Measurements from ENCODE around the gene RASSF9.

RASSF9 gene

GRCh38 chr12:85836197-85837090, at the start of gene RASSF9:
Gene RASSF9, minus strand, starts transcription at chr12:85836409. Its CDS starts 208 bp downstream, at chr12:85836201.
- no peak for DNase-seq (ENCODE audit: low read depth in 2 of 2)

DNA sequence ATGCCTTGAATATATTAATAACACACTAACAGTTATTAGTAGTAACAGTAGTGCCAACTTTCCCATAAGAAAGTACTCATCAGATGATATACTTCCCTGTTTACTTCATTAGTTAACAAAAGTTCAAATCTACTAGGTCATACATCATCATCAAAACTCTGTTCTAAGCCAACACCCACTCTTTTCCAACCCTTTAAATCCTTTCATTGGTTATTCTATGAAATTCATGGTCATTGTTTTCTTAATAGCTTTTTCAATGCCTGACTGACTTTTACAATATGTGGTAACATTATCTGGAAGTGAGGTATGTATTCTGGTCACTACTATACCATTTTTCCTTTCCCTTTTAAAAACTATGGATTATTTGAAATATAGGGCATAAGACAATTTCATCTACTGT, 47.6 kb upstream of the RASSF9 start:
- DNase-seq (ENCODE audit: low read depth in 2 of 2): no peak

GRCh38 chr12:85877459-85877858, 41.2 kb upstream of the RASSF9 start:
- DNase-seq (ENCODE audit: low read depth in 2 of 2): no peak

DNA sequence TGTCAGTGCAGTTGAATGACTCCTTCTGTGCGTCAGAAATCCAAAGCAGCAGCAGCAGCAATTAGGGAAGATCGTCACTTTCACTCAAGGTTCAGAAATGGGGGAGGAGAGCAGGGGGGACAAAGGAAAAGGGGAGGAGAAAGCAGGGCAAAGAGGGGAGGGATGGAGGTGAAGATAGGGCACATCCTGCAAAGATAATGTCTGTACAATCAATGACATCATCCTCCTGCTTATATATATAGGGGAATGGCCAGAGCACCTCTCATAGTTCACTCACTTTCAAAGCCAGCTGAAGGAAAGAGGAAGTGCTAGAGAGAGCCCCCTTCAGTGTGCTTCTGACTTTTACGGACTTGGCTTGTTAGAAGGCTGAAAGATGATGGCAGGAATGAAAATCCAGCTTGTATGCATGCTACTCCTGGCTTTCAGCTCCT, 37.8 kb upstream of the RASSF9 start, which contains the start of gene NTS:
TSS of gene NTS (plus strand) at position 265 of the 431 bp plus-strand sequence. CDS start at position 374, 109 bp downstream.
- no peak for DNase-seq (ENCODE audit: low read depth in 2 of 2)

DNA sequence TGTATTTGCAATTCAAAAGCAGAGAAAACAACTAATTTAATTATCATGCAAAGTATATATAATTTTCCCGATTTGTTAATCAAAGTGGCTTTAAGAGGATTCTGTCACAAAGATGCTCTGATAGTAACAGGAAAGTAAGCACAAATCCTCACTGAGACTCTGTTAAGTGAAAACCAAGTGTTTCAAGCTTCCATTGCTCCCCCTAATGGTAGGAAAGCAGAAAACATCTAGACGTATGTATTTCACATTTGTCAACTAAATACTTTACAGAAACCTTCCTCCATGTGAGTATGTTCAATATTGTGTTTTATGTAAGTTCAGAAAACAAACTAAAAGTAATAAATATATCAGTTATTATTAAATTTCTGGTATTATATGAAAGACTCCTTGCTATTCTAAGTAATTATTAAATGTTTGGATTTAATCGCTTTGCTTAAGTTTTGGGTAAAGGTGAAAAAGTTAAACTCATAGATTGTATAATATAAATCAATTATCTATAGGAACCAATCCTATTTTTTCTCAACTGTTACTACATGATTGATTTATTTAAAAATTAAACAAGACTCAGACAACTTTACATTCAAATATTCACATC, 36.4 kb upstream of the RASSF9 start:
- no peak for DNase-seq (ENCODE audit: low read depth in 2 of 2)

GRCh38 chr12:85866986-85867776, 31.0 kb upstream of the RASSF9 start:
- DNase-seq (ENCODE audit: low read depth in 2 of 2): no peak

- no peak for DNase-seq (ENCODE audit: low read depth in 2 of 2)
These were observed 29.7 kb upstream of the RASSF9 start for GRCh38 chr12:85865890-85866289.

- no peak for DNase-seq (ENCODE audit: low read depth in 2 of 2)
These were observed 20.8 kb upstream of the RASSF9 start for GRCh38 chr12:85856966-85857365.

DNA sequence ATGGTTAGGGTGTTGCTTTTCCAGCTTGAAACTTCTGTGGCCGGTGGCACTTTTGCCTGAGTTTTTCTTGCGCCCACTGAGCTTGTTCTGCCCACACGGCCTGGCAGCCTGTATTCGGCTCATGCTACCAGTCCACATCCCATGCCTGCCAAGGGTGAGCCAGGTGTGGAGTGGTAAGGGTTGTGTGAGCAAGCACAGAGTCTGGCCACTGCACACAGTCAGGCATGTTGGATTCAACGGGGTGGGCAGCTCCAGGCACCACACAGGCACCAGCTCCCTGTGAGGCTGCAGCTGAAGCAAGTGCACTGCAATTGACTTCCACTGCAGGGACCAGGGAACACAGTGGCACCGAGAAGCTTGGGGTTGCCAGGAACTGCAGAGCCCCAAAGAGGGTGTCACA, 19.1 kb upstream of the RASSF9 start:
- no peak for DNase-seq (ENCODE audit: low read depth in 2 of 2)

GRCh38 chr12:85849344-85849743, 13.1 kb upstream of the RASSF9 start:
- no peak for DNase-seq (ENCODE audit: low read depth in 2 of 2)

GRCh38 chr12:85843606-85844310, 7.5 kb upstream of the RASSF9 start:
- no peak for DNase-seq (ENCODE audit: low read depth in 2 of 2)

DNA sequence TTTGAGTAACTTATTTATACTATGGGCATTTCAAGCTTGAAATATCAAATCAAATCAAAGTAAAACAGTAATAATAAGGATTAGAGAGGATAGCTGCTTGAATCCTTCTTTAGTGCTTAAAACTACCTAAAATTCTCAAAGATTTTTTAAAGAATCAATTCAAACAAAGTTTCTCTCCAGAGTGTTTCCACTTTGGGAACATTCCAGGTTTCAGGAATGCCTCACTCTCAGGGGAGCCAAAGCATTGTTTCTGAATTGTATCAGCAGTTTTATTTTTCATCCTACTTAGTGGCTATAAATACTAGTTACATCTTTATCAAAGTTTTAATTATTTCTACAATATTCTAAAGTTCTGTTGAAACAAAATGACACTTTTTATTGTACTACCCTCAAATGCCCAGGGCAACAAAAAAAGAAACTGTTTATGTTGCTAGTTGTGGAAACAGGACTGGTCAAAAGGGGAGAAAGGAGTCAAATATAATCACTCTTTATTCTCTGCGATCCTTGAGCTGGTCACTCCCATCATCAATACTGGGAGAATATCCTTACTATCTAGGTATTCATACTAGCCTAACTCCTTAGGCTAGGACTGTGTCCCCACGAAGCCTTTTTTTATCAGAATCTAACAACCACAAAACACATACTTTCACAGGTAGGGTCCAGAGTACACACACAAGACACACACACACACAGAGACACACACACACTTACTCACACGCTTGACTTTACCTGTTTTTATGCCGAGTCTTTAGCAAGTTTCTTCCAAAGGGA, 598 bp downstream of the RASSF9 start:
- no peak for DNase-seq (ENCODE audit: low read depth in 2 of 2)

DNA sequence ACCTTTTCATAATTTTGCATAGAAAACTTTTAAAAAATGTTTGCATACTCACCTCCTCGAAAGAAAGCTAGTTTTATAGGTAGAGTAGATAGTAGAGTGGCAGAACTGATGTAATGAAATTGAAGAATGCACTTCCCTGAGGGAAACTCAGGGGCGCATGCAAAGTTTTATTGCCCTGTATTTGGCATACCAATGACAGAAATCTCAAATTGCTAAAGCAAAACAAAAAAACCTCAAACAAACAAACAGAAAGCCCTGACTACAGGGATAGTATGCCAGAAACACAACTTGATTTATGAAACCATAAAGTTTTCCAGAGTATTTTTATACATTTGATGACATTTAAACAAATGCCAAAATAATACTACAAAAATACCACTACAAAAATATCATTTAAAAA, 1.8 kb downstream of the RASSF9 start:
- DNase-seq (ENCODE audit: low read depth in 2 of 2): no peak

- no peak for DNase-seq (ENCODE audit: low read depth in 2 of 2)
These were observed 2.6 kb downstream of the RASSF9 start for GRCh38 chr12:85833579-85833978.

DNA sequence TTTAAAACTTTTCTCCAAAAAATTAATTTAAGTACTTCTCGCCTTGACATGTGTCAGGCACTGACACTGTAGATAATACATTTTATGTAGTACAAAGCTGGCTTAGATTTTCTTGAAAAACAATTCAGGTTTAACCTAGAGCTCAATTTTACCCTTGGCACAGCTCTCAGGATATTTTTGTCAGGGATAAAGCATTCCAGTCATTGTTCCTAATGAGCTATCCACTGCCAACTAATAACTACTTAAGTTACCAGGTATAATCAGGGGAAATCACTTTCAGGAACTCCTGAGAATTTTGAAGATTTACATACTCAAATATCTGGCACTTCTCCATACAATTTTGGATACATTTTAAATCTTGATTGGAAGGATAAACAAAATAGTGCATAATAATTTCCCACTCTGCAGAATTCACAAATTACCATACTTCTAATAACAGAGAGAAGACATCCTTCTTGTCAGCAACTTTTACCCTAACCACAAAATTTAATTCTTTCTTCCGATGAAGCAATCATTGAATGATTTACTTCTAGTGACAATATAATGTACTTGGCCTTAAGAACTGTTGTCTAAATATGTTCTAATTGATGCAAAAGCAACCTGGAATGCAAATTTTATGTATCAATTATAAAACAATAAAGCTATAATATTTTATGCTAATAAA, 4.8 kb downstream of the RASSF9 start:
- no peak for DNase-seq (ENCODE audit: low read depth in 2 of 2)

- no peak for DNase-seq (ENCODE audit: low read depth in 2 of 2)
These were observed 6.8 kb downstream of the RASSF9 start for GRCh38 chr12:85829391-85829790.

- DNase-seq (ENCODE audit: low read depth in 2 of 2): no peak
These were observed 7.6 kb downstream of the RASSF9 start for GRCh38 chr12:85828576-85828975.

- DNase-seq (ENCODE audit: low read depth in 2 of 2): no peak
These were observed 10.5 kb downstream of the RASSF9 start for GRCh38 chr12:85825746-85826145.

GRCh38 chr12:85823436-85824180, 12.6 kb downstream of the RASSF9 start:
- no peak for DNase-seq (ENCODE audit: low read depth in 2 of 2)

- DNase-seq (ENCODE audit: low read depth in 2 of 2): no peak
These were observed 14.4 kb downstream of the RASSF9 start for GRCh38 chr12:85821759-85822158.

Data from stimulated activated CD4-positive, alpha-beta T cell treated with anti-CD3 and anti-CD28 coated beads, Interleukin-4, amount 100 ng/mL, for 48 hours (primary cell).